IMR-90 (cell line): ENCODE data around the gene HBZ.

ENCODE experiments used
- BHLHE40 ChIP-seq: fragments of 150-350 bp; IDR thresholded peaks from 2 replicates; pipeline ENCODE4 v1.6.1; 2016; ENCODE audit warnings: mild to moderate bottlenecking, low read depth, low read length
- CTCF ChIP-seq: conservative IDR thresholded peaks from 2 replicates; pipeline ENCODE4 v1.5.1; 2012; ENCODE audit warnings: mild to moderate bottlenecking, low read depth, low read length, improper control_type of control experiment
- FOS ChIP-seq: fragments of 150-350 bp; IDR thresholded peaks from 2 replicates; pipeline ENCODE4 v1.6.1; 2016; ENCODE audit warnings: low read depth, low read length
- MXI1 ChIP-seq: IDR thresholded peaks from 2 replicates; pipeline ENCODE4 v1.6.1; 2012; ENCODE audit warnings: low read depth, mild to moderate bottlenecking, low read length, moderate library complexity, borderline replicate concordance
- RCOR1 ChIP-seq: IDR thresholded peaks from 2 replicates; pipeline ENCODE4 v1.6.1; 2012; ENCODE audit warnings: mild to moderate bottlenecking, low read length, improper control_type of control experiment; ENCODE audit not compliant: insufficient replicate concordance
- SMC3 ChIP-seq: fragments of 150-350 bp; IDR thresholded peaks from 2 replicates; pipeline ENCODE4 v1.6.1; 2016; ENCODE audit warnings: low read depth, mild to moderate bottlenecking, antibody characterized with exemption, low read length, moderate library complexity

GRCh38 chr16:188674-189073 lies 36.2 kb downstream of the HBZ start:
- TF ChIP-seq CTCF, result no peak
- TF ChIP-seq BHLHE40, result no peak
- no peak for TF ChIP-seq RCOR1
- TF ChIP-seq FOS, result no peak
- TF ChIP-seq SMC3, result no peak
- TF ChIP-seq MXI1, result no peak
